GM18526 (cell line): ENCODE measurements around the gene EXOC3L1.

Source experiments
- POLR2A ChIP-seq: IDR thresholded peaks from 3 replicates; pipeline ENCODE4 v1.6.1; 2011; ENCODE audit not compliant: insufficient read length; ENCODE audit errors: extremely low read depth

EXOC3L1 gene

DNA sequence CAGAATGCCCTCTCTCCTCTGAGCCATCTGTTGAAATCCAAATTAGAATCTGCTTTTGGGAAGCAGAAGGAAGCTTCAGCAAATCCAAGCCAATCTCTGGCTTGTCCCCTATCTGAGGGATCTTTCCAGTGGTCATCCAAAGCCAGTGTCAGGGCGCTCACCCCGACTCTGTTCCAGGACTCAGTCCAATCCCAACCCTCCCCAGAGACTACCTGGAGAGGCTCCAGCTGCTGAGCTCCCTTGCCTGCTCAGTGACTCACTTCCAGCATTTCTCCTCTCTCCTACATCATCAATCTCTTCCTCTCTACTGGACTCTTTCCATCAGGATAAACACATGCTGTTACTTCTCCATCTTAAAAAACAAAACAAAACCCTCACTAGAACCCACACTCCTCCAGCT is 8.6 kb downstream of the EXOC3L1 start:
- no peak for TF ChIP-seq POLR2A

DNA sequence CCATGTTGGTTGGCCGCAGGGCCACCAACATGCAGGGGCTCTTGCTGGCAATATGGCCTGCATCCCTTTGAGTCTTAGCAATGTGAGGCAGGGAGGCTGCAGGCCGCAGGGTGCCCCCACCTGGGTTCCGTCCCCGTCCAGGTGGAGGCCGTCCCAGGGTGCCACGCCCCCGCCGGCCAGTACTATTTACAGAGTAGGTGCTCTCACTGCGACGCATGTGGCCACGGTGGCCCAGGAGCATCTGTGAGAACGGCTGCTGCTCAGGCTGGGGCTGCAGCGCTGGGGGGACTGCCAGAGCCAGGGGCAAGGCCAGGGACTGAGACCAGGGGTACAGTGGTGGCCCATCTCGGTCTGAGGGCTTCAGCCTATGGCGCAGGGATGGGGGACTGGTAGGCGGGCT is 9.8 kb downstream of the EXOC3L1 start:
- TF ChIP-seq POLR2A, result no peak

DNA sequence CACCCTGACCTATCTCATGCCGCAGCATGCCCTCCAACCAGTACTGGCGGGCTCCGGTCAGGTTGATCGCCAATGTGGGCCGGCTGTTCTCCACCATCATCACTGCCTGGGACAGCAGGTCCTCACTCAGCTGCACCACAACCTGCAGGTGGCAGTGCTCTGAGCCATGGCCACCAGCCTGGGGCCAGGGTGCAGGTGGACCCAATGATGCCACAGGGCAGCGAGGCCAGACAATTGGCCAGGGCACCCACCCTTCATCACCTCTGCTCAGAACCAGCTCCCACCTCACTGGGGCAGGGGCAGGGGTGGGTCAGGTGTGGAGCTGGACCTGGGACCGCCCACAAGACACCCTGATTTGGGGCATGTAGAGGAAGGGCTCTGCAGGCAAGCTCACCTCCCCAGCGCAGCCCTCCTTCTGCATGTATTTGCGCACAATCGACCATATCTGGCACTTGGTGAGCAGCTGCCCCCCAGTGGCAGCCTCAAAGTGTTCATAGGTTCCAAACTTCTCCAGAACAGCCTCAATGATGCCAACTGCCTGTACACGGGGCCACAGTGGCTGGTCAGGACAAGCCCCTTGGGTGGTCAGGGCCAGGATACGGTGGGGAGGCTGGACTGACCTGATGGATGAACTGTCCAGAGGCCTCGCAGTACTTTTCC is 10.4 kb downstream of the EXOC3L1 start:
- no peak for TF ChIP-seq POLR2A

DNA sequence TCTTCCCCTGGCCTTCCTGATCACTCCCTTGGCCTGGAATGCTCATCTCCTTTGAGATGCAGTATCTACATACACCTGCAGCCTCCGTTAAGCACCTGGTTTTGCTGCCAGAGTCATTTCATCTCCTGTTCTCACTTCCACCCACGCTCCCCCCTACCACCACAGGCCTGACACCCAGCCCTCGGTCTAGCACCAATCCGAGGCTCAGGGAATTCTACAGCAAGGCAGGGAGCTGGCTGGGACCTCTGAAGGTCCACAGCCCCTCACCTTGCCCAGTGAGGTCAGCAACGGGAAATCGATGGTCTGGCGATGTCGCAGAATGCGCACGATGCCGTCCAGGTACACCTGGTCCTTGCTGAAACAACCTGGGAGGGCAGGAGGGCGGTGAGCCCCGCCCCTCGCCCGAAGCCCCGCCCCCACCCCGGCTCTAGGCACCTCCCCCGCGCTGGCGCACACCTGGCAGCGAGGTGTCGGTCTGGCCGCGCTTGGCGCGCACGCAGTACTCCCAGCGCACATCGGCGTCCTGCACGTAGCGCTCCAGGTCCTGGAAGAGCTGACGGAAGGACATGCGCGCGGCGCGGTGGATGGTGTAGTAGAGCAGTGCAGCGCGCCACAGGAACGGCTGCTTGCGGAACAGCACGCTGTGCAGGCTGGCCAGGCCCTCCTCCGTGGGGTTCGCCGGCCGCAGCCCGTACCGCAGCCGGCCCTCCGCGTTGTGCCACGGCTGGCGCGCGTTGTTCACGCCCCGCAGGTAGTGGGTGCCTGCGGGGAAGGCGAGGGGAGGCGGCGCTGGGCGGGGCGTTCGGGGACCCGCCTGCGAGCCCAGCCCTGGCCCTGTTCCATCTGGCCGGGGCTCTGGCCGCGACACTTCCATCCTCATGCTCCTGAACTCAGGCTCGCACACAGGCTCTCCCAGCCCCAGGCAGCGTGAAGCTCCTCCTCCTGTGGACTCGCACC is 11.9 kb downstream of the EXOC3L1 start:
- TF ChIP-seq POLR2A, result no peak

DNA sequence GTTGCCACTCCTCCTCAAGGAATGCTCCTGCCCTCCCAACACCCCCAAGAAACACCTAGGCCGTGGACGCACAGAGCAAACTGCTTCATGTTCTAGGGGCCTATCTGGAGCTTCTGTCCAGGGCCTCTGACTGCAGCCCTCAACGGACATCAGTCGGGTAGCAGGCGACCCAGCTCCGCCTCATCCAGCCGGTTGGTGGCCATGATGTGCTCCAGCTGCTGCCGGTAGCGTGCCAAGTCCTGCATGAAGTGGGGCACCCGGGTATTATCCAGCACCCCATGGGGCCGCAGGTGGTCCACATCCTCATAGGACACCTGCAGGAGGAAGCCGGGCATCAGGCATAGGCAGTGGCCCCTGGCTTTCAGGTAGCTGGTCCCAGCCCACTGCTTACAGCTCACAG is 13.3 kb downstream of the EXOC3L1 start:
- no peak for TF ChIP-seq POLR2A

DNA sequence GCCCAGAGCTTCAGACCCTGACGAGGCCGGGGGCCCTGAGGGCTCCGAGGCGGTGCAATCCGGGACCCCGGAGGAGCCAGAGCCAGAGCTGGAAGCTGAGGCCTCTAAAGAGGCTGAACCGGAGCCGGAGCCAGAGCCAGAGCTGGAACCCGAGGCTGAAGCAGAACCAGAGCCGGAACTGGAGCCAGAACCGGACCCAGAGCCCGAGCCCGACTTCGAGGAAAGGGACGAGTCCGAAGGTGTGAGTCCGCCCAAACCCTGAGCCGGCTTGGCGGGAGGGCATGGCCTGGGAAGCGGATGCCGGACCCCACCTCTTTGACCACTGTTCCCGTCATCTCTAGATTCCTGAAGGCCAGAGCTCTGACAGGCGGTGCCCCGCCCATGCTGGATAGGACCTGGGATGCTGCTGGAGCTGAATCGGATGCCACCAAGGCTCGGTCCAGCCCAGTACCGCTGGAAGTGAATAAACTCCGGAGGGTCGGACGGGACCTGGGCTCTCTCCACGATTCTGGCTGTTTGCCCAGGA is 15.2 kb downstream of the EXOC3L1 start:
- TF ChIP-seq POLR2A, result no peak

DNA sequence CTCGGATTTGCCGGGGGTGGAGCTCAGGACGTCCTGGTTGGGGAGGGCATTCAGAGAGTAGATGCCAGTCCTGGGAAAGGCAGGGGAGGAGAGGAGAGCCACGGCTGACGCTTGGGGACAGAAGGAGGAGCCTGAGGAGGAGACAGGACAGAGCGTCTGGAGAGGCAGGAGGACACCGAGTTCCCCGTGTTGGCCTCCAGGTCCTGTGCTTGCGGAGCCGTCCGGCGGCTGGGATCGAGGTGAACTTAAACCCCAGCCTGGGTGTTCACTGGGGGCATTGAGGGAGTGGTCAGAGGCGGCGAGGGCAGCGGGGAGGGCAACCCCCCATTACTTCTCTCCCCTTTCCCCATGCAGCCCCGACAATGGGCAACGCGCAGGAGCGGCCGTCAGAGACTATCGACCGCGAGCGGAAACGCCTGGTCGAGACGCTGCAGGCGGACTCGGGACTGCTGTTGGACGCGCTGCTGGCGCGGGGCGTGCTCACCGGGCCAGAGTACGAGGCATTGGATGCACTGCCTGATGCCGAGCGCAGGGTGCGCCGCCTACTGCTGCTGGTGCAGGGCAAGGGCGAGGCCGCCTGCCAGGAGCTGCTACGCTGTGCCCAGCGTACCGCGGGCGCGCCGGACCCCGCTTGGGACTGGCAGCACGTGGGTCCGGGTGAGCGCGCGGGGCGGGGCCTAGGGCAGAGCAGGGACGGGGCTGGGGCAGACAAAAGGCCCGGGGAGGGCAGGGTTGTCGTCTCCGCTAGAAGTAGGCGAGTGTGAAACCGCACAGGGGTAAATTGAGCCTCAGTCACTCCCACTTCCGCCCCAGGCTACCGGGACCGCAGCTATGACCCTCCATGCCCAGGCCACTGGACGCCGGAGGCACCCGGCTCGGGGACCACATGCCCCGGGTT is 15.9 kb downstream of the EXOC3L1 start:
- TF ChIP-seq POLR2A, result no peak

DNA sequence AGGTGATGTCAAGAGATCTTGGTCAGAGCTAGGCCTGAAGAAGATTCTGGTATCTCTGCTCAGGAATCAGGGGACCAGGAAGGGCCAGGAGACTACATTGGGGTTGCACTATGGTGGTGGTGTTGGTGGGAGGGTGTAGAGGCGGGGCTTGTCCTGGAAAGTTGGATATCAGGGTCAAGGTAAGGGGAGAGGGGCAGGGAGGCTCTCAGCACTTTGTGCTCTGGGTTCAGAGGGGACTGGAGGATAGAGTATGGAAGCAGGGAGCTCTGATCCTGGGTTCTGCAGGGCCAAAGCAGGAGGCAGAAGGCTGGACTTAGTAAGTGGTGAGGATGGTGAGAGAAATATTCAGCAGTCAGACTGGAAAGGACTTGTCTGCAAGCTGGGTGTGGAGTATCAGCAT is 16.6 kb downstream of the EXOC3L1 start:
- no peak for TF ChIP-seq POLR2A

DNA sequence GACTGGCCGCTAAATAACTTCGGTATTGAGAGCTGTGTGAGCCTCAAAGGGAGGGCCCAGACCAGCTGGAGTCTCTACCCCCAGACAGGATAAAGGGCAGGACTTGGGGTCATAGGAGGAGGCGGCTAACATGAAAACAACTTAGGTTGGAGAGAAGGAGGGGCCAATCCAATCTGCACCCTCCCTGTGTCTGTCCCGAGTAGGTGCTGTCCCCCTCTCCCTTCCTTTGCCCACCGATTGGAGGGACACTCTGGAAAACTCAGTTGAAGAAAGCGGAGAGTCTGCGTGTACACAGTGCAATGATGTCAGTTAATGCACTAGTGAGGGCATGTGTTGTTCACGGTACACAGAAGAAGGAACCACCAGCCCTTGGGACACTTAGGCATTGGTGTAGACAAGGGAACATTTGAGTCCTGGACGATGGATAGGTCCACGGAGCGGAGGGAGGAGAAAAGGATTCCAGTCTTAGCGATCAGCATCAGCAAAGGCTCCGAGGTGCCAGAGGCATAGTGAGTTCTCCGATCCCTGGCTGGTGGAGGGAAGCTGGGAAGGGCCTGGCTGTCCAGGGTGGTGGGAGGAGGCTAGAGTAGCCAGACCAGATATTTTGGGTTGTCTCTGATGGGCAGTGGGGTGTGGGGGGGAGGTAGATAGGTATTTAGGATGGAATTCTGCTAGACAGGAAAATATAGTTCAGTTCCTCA is 18.8 kb downstream of the EXOC3L1 start:
- TF ChIP-seq POLR2A, result no peak

DNA sequence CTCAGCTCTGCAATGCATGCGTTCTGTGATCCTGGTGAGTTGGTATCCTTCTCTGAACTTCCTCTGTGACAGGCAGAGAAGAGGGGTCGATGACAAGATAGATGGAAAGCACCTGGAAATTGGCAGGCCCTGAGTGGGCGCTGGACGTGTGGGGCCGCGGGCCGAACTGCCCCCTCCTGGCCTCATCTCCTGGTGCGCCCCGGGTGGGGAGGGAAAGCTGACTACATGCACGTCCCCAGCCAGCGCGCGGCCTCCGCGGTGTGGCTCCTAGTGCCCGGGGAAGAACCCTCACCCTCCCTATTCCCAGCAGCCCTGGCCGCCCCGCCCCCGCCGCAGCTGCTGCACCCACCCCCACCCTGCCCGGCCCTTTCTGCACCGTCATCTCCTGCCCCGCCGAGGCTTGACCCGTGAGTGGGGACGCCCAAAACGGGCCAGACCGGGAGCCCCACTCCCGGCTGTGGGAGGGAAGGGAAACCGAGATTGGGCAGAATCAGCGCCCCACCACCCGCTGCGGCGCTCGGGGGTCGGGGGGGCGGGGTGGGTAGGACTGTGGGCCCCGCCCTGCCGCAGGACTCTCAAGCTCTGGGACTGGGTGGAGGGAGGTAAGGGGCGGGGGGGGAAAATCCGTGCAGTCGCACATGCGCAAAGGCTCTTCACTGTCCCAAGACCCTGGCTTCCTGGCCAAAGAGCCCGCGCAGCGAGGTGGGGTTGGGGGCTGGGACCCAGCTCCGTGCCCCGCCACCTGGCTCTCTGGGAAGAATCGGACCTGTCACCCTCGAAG is 19.6 kb downstream of the EXOC3L1 start, which contains the start of gene NOL3:
NOL3 (plus strand) TSS at position 371 of the 781 bp plus-strand sequence.
- TF ChIP-seq POLR2A, result peak; percentile 45

DNA sequence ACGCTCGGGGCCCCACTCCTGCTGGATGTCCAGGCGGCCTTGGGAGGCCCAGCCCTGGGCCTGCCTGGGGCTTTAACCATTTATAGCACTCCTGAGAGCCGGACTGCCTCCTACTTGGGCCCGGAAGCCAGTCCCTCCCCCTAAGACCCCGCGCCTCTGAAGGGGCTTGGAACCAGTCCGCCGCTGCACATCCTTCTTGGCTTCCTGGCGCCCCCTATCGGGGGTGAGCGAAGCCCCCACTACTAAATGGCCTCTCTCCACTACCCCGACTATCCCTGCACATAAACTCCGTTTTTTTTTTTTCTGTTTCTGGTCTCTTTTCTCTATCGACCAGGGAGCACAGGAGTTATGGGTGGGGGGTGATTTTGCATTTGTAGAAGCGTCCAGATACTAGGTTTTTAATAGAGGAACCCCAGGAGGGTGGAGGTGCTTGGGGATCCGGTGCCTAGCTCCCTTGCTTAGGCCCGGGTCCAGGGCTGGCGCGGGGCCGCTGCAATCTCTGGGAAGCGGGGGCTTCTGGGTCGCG is 20.2 kb downstream of the EXOC3L1 start:
- no peak for TF ChIP-seq POLR2A

DNA sequence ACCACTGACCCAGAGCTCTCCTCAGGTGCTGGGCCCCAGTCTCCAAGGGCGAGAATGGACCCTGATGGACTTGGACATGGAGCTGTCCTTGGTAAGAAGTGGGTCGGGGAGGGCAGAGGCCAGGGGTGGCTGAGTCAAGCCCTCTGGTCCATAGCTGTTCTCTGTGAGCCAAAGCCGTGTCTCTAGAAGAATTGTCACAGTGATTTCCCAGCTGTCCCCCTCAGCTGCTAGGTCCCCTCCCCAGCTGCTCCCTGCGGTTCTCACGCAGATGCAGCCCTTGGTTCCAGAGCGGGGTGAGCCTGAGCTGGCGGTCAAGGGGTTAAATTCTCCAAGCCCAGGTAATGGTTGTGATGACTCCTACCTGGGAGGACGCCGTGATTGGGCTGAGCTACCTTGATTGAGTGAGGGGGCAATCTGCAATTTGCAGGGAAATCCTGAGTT is 20.9 kb downstream of the EXOC3L1 start:
- TF ChIP-seq POLR2A, result no peak

DNA sequence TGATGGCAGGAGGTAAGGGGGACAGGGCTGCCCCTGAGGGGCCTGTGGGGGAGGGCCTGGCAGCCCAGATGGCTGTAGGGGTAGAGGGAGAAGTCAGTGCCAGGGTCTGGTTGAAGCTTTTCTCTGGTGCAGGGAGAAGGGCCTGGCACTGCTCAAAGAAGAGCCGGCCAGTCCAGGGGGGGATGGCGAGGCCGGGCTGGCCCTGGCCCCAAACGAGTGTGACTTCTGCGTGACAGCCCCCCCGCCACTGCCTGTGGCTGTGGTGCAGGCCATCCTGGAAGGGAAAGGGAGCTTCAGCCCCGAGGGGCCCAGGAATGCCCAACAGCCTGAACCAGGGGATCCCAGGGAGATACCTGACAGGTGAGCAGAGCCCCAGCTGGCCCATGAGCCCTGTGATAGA is 22.3 kb downstream of the EXOC3L1 start:
- no peak for TF ChIP-seq POLR2A
